ENCODE results near the gene DNLZ. TPM values are rescaled to one million over a fixed set of nuclear protein-coding genes. Genes with fewer than 3 reads are reported as not detected.
A peak's percentile ranks its signal among the peaks of the same experiment; 100 is the strongest.
"Not testable (repeated sequence)": the region's sequence is repeated elsewhere in the genome, so short reads cannot be mapped to it uniquely, and the experiment has no call there.

Gene DNLZ
- total RNA-seq, 4 donors from 2014 or later, result 16.2 to 58.4 (median 23.1) TPM

GRCh38 chr9:136353757-136354488 lies 9.6 kb downstream of the DNLZ start:
- intact Hi-C loops (cut with DNase I), result no loop called here
- Histone ChIP-seq H3K4me1 (peaks cover 8 to 18% of the 10 kb centered on the region in 2 donors), H3K27ac (peak overlapping the region in 1 of 3 donors; percentile 36), H3K4me3 (replicated peaks in 1 of 3) (no peak overlapping the region), H3K36me3 (no peaks in the 10 kb centered on the region), H3K27me3 (no peaks in the 10 kb centered on the region), H3K9me3 (no peaks in the 10 kb centered on the region)
- DNase-seq, result peak in 1 of 2 donors; percentile 36
- WGBS, 2 donors, result 60 to 68% methylated on average over 4 to 5 of the region's 13 CpGs
- TF ChIP-seq POLR2A (IDR thresholded peaks at IDR 0.05) (no peak), CTCF (IDR thresholded peaks at IDR 0.05) (no peak)

DNA sequence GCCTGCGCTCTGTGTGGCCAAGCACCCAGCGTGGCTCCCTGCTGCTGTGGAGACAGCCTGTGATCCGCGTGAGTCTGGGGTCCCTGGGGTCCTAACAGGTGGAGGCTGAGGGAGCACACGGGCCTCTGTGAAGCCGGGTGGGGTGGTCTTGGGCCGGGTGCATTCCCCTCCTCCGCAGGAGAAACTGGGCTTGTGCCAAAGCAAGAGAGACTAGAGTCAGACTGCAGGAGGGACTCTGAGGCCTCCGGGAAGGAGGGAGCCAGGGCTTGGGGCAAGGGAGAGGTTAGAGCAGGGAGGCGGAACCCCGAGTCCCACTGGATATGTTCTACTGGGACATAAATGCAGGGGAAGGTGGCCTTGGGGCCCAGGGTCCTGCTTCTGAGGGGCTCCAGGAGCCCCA lies 10.5 kb downstream of the DNLZ start:
- Histone ChIP-seq H3K4me3 (replicated peaks in 1 of 3) (no peak overlapping the region), H3K36me3 (no peaks in the 10 kb centered on the region), H3K4me1 (peaks cover 8 to 18% of the 10 kb centered on the region in 2 donors), H3K27me3 (no peaks in the 10 kb centered on the region), H3K9me3 (no peaks in the 10 kb centered on the region), H3K27ac (no peak overlapping the region)
- DNase-seq, result no peak
- intact Hi-C loops (cut with DNase I), result no loop called here
- no peak for TF ChIP-seq CTCF (IDR thresholded peaks at IDR 0.05)
- no peak for TF ChIP-seq POLR2A (IDR thresholded peaks at IDR 0.05)
- WGBS, 2 donors, result 68 to 83% methylated on average over 9 of the region's 11 CpGs

- Histone ChIP-seq H3K9me3 (no peaks in the 10 kb centered on the region), H3K36me3 (no peaks in the 10 kb centered on the region), H3K27ac (no peak overlapping the region), H3K4me3 (replicated peaks in 1 of 3) (no peak overlapping the region), H3K4me1 (peaks cover 8 to 18% of the 10 kb centered on the region in 2 donors), H3K27me3 (no peaks in the 10 kb centered on the region)
- intact Hi-C loops (cut with DNase I), result no loop called here
- DNase-seq, result peak; percentile 87 to 93
- TF ChIP-seq POLR2A (IDR thresholded peaks at IDR 0.05) (no peak), CTCF (IDR thresholded peaks at IDR 0.05) (no peak)
- 24 to 49% methylated on average over 5 to 9 of the region's 16 CpGs for WGBS, 2 donors
Measured at GRCh38 chr9:136352682-136353081, 10.9 kb downstream of the DNLZ start.

DNA sequence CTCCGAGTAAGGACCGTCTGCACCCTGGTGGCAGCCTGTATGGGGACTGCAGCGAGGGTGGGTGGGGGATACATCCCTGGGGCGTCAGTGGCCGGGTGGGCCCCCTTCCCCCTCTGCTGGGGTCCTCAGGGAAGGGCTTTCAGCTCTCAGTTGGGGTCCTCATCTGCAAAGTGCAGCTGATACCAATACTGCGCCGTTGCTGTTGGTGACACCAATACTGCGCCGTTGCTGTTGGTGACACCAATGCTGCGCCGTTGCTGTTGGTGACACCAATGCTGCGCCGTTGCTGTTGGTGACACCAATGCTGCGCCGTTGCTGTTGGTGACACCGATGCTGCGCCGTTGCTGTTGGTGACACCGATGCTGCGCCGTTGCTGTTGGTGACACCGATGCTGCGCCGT lies 11.7 kb downstream of the DNLZ start:
- peaks cover 8 to 18% of the 10 kb centered on the region in 2 donors for H3K4me1 ChIP-seq
- H3K36me3 ChIP-seq; intact Hi-C loops (cut with DNase I); H3K27ac ChIP-seq; H3K9me3 ChIP-seq; DNase-seq; H3K4me3 ChIP-seq (replicated peaks in 1 of 3); H3K27me3 ChIP-seq: not testable (repeated sequence)
- 92% methylated on average over 11 of the region's 24 CpGs; no CpG with 5 or more reads in 1 of the 2 donors for WGBS, 2 donors

DNA sequence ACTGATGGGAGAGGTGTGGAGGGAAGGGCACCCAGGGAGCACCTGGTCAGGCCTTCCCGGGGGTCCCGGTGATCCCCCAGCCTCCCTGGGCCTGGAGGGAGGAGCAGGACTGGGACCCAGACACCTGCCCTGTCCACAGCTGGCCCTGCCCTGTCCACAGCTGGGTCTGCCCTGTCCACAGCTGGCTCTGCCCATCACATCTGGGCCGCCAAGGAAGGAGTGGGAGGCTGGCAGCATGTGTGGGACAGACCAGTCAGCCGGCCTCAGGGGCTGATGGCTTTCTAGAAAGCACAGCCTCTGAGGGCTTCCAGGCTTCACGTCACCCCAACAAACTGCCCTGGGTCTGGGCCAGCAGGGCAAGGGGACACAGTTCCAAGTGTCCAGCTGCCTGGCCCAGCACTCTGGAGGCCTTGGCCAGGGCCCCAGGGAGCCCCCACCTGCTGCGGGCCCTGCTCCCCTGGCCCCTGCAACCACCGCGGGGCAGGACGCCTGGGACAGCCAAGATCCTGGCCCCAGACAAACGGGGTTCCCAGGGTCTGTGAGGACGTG lies 12.2 kb downstream of the DNLZ start:
- 80% methylated on average over 1 of the region's 11 CpGs; no CpG with 5 or more reads in 1 of the 2 donors for WGBS, 2 donors
- intact Hi-C loops (cut with DNase I), result no loop called here
- Histone ChIP-seq H3K9me3 (no peaks in the 10 kb centered on the region), H3K27me3 (no peaks in the 10 kb centered on the region), H3K27ac (no peak overlapping the region), H3K36me3 (no peaks in the 10 kb centered on the region), H3K4me3 (replicated peaks in 1 of 3) (no peak overlapping the region), H3K4me1 (peaks cover 8 to 21% of the 10 kb centered on the region in 2 donors)
- no peak for TF ChIP-seq CTCF (IDR thresholded peaks at IDR 0.05)
- TF ChIP-seq POLR2A (IDR thresholded peaks at IDR 0.05), result no peak
- DNase-seq, result no peak

All from thyroid gland (tissue), 4 donors.